HG03442 (cell line): Measurements from ENCODE around the gene GLTP.

Experiments
- ATAC-seq: cut with Tn5 transposase; IDR thresholded peaks from one replicate; pipeline ENCODE4 v1.9.1; 2021; ENCODE audit warnings: mild to moderate bottlenecking, moderate library complexity; ENCODE audit not compliant: unreplicated experiment

Gene GLTP

GRCh38 chr12:109822951-109823411 is 57.4 kb downstream of the GLTP start:
- ATAC-seq: no peak

- no peak for ATAC-seq
Observed at GRCh38 chr12:109822416-109822815, 57.9 kb downstream of the GLTP start.

- no peak for ATAC-seq
Observed at GRCh38 chr12:109821968-109822367, 58.4 kb downstream of the GLTP start.

GRCh38 chr12:109820816-109821381 is 59.4 kb downstream of the GLTP start:
- ATAC-seq: no peak

- no peak for ATAC-seq
Observed at GRCh38 chr12:109818905-109819500, 61.3 kb downstream of the GLTP start.

- ATAC-seq: no peak
Observed at GRCh38 chr12:109818253-109818652, 62.1 kb downstream of the GLTP start.

GRCh38 chr12:109817627-109818231 is 62.6 kb downstream of the GLTP start:
- no peak for ATAC-seq

- no peak for ATAC-seq
Observed at GRCh38 chr12:109816870-109817269, 63.5 kb downstream of the GLTP start.

GRCh38 chr12:109815757-109816617 is 64.4 kb downstream of the GLTP start:
- no peak for ATAC-seq

GRCh38 chr12:109815225-109815624 is 65.1 kb downstream of the GLTP start:
- ATAC-seq: no peak

GRCh38 chr12:109814600-109815150 is 65.7 kb downstream of the GLTP start:
- ATAC-seq: no peak

GRCh38 chr12:109813810-109814416 is 66.4 kb downstream of the GLTP start:
- no peak for ATAC-seq

GRCh38 chr12:109811624-109811995 is 68.7 kb downstream of the GLTP start:
- ATAC-seq: no peak

GRCh38 chr12:109810954-109811623 is 69.3 kb downstream of the GLTP start:
- ATAC-seq: no peak

GRCh38 chr12:109808876-109809646 is 71.3 kb downstream of the GLTP start:
- no peak for ATAC-seq

GRCh38 chr12:109807954-109808643 is 72.2 kb downstream of the GLTP start:
- no peak for ATAC-seq

GRCh38 chr12:109804820-109805761 is 75.2 kb downstream of the GLTP start:
- no peak for ATAC-seq

- ATAC-seq: no peak
Observed at GRCh38 chr12:109803678-109804077, 76.7 kb downstream of the GLTP start.
